Measurements from ENCODE around the gene OR2A2.

DNA sequence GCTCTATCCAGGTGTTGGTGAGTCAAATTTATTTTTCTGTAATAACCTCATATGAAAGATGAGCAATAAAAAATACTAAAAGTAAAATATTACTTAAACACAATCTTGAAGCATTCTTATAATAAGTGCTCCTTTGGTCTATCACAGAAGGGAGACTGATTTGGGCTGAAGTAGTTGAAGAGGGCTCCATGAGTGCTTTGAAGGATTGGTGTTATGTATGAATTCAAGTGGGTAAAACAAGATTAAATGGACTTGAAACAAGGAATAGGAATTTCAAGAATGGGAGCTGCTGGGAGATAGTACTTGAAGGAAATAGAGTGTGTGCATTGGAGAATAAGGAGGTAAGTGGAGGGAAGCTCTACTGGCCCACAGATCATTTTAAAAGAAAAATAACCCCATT is 7.3 kb upstream of the OR2A2 start:
- TF ChIP-seq JUN (IDR thresholded peaks at IDR 0.05) (no peak), POLR2A (IDR thresholded peaks at IDR 0.05; ENCODE audit: low read length) (no peak), HDAC2 (IDR thresholded peaks at IDR 0.05) (no peak), RCOR1 (IDR thresholded peaks at IDR 0.05; ENCODE audit: low read depth, low read length) (no peak), REST (IDR thresholded peaks at IDR 0.05) (no peak), MAX (IDR thresholded peaks at IDR 0.05) (no peak), FOSL2 (IDR thresholded peaks at IDR 0.05) (no peak), FOSL2 (CRISPR knock-in tag; IDR thresholded peaks at IDR 0.05) (no peak), MAZ (IDR thresholded peaks at IDR 0.05; ENCODE audit: borderline replicate concordance, low read depth, low read length) (no peak)
- TF ChIP-seq, protein P1, sequence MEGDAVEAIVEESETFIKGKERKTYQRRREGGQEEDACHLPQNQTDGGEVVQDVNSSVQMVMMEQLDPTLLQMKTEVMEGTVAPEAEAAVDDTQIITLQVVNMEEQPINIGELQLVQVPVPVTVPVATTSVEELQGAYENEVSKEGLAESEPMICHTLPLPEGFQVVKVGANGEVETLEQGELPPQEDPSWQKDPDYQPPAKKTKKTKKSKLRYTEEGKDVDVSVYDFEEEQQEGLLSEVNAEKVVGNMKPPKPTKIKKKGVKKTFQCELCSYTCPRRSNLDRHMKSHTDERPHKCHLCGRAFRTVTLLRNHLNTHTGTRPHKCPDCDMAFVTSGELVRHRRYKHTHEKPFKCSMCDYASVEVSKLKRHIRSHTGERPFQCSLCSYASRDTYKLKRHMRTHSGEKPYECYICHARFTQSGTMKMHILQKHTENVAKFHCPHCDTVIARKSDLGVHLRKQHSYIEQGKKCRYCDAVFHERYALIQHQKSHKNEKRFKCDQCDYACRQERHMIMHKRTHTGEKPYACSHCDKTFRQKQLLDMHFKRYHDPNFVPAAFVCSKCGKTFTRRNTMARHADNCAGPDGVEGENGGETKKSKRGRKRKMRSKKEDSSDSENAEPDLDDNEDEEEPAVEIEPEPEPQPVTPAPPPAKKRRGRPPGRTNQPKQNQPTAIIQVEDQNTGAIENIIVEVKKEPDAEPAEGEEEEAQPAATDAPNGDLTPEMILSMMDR (IDR thresholded peaks at IDR 0.05): no peak

Measured in A549 (cell line).